Neural cell (in vitro differentiated cells): ENCODE measurements around the gene URB1.

Experiments used
- EP300 ChIP-seq: fragments of 450-650 bp; conservative IDR thresholded peaks from 2 replicates; pipeline ENCODE4 v1.6.1; 2014; ENCODE audit warnings: antibody characterized with exemption, mild to moderate bottlenecking, moderate library complexity; ENCODE audit not compliant: poor library complexity, severe bottlenecking
- EZH2 ChIP-seq: fragments of 200-600, 300-800 bp; shearing (Covaris generic), sonication (generic); IDR thresholded peaks from 2 replicates; pipeline ENCODE4 v1.6.1; 2014; ENCODE audit warnings: antibody characterized with exemption, low read length, borderline replicate concordance, mild to moderate bottlenecking; ENCODE audit not compliant: insufficient read depth, poor library complexity, severe bottlenecking
- POLR2AphosphoS5 ChIP-seq: IDR thresholded peaks from 2 replicates; pipeline ENCODE4 v1.6.1; 2012
- RAD21 ChIP-seq: fragments of 450-650 bp; conservative IDR thresholded peaks from 2 replicates; pipeline ENCODE4 v1.6.1; 2014; ENCODE audit warnings: antibody characterized with exemption, mild to moderate bottlenecking, moderate library complexity
- SMC3 ChIP-seq: fragments of 450-650 bp; conservative IDR thresholded peaks from 2 replicates; pipeline ENCODE4 v1.6.1; 2014; ENCODE audit warnings: antibody characterized with exemption, mild to moderate bottlenecking, moderate library complexity; ENCODE audit not compliant: poor library complexity
- TAF1 ChIP-seq: IDR thresholded peaks from 2 replicates; pipeline ENCODE4 v1.6.1; 2012; ENCODE audit warnings: low read depth
- TF ChIP-seq, protein P1 (sequence below): fragments of 450-650 bp; IDR thresholded peaks from 2 replicates; pipeline ENCODE4 v1.5.1; 2014; ENCODE audit warnings: antibody characterized with exemption, mild to moderate bottlenecking, moderate library complexity; ENCODE audit not compliant: poor library complexity, severe bottlenecking
- TF ChIP-seq, protein P2 (sequence below): IDR thresholded peaks from 2 replicates; pipeline ENCODE4 v1.6.1; 2012; ENCODE audit warnings: borderline replicate concordance

DNA sequence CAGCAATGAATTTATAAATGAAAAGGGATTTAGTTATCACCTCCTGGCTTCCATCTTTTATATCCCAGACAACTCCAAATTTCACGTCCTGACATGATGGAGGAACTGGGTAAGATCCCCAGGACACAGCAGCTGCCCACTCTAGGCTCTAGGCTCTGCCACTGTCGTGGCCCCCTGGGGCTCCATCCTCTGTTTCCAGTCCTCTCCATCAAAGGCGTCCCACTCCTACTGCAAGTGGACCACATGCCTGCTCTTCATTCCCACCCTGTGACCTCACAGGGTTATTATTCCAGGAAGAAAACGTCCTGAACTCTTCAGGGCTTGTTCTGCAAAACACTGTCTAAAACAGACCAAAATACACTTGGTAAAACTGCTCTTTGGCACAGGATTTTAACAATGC, 11.9 kb downstream of the URB1 start:
- TF ChIP-seq RAD21 = no peak
- TF ChIP-seq, protein P1, sequence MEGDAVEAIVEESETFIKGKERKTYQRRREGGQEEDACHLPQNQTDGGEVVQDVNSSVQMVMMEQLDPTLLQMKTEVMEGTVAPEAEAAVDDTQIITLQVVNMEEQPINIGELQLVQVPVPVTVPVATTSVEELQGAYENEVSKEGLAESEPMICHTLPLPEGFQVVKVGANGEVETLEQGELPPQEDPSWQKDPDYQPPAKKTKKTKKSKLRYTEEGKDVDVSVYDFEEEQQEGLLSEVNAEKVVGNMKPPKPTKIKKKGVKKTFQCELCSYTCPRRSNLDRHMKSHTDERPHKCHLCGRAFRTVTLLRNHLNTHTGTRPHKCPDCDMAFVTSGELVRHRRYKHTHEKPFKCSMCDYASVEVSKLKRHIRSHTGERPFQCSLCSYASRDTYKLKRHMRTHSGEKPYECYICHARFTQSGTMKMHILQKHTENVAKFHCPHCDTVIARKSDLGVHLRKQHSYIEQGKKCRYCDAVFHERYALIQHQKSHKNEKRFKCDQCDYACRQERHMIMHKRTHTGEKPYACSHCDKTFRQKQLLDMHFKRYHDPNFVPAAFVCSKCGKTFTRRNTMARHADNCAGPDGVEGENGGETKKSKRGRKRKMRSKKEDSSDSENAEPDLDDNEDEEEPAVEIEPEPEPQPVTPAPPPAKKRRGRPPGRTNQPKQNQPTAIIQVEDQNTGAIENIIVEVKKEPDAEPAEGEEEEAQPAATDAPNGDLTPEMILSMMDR = no peak
- TF ChIP-seq SMC3 = no peak
- TF ChIP-seq POLR2AphosphoS5 = no peak
- TF ChIP-seq EZH2 = no peak
- TF ChIP-seq TAF1 = no peak
- no peak for TF ChIP-seq EP300
- TF ChIP-seq, protein P2, sequence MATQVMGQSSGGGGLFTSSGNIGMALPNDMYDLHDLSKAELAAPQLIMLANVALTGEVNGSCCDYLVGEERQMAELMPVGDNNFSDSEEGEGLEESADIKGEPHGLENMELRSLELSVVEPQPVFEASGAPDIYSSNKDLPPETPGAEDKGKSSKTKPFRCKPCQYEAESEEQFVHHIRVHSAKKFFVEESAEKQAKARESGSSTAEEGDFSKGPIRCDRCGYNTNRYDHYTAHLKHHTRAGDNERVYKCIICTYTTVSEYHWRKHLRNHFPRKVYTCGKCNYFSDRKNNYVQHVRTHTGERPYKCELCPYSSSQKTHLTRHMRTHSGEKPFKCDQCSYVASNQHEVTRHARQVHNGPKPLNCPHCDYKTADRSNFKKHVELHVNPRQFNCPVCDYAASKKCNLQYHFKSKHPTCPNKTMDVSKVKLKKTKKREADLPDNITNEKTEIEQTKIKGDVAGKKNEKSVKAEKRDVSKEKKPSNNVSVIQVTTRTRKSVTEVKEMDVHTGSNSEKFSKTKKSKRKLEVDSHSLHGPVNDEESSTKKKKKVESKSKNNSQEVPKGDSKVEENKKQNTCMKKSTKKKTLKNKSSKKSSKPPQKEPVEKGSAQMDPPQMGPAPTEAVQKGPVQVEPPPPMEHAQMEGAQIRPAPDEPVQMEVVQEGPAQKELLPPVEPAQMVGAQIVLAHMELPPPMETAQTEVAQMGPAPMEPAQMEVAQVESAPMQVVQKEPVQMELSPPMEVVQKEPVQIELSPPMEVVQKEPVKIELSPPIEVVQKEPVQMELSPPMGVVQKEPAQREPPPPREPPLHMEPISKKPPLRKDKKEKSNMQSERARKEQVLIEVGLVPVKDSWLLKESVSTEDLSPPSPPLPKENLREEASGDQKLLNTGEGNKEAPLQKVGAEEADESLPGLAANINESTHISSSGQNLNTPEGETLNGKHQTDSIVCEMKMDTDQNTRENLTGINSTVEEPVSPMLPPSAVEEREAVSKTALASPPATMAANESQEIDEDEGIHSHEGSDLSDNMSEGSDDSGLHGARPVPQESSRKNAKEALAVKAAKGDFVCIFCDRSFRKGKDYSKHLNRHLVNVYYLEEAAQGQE = no peak
